GM21825 (cell line): ENCODE results near the gene CHIC2.
A peak's percentile ranks its signal among the peaks of the same experiment; 100 is the strongest.
"Not testable (repeated sequence)": the region's sequence is repeated elsewhere in the genome, so short reads cannot be mapped to it uniquely, and the experiment has no call there.

Source experiments
- ATAC-seq: cut with Tn5 transposase; IDR thresholded peaks from one replicate; pipeline ENCODE4 v1.9.1; 2021; ENCODE audit warnings: mild to moderate bottlenecking, moderate library complexity; ENCODE audit not compliant: unreplicated experiment

Gene CHIC2

DNA sequence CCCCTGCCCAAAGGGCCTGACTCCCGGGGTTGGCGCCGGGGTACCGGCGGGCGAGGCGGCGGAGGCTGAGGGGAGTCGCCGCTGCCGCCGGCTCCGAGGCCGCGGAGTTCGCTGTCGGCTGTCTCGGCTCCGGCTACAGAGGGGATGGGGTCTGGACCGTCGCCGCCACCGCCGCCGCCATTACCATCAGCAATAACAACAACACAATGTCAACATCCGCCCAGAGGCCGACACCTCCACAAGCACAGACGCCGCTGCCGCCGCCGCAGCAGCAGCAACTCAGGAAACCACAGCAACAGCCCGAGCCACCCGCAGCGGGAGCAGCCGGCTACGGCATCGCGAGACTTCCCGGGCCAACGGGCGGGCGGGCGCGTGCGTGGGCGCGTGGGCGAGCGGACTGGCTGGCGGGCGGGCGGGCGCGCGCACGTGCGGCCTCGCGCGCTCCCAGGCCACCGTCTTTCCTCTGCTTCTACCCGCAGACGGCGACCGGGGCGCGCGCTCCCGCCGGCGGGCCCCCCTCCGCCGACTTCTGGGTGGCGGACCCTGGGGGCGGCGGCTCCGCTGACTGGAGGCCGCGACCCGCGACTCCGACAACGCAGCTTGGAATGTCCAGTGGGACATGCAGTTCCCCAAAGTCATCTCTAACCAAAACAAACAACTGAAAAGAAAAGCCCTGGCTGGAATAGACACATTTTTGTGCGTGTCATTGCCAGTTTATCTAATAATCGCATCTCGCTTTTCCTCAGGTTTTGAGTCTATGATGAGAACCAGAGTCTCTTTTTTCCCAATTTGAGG is at the start of gene CHIC2:
Gene CHIC2, minus strand, starts transcription at position 289 of the 795 bp plus-strand sequence. CDS start 305 bp downstream, outside the sequence.
- ATAC-seq: peak; percentile 94

DNA sequence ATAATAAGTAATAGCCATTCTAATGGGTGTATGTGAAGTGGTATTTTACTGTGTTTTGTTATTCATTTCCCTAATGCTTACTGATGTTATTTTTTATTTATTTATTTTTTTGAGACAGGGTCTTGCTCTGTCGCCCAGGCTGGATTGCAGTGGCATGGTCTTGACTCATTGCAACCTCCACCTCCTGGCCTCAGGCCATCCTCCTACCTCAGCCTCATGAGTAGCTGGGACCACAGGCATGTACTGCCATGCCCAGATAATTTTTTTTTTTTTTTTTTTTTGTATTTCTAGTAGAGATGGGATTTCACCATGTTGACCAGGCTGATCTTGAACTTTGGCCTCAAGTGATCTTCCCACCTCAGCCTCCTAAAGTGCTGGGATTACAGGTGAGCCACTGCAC is 48.8 kb upstream of the CHIC2 start:
- ATAC-seq: not testable (repeated sequence)

GRCh38 chr4:54110019-54110416 is 45.6 kb upstream of the CHIC2 start:
- ATAC-seq: no peak

DNA sequence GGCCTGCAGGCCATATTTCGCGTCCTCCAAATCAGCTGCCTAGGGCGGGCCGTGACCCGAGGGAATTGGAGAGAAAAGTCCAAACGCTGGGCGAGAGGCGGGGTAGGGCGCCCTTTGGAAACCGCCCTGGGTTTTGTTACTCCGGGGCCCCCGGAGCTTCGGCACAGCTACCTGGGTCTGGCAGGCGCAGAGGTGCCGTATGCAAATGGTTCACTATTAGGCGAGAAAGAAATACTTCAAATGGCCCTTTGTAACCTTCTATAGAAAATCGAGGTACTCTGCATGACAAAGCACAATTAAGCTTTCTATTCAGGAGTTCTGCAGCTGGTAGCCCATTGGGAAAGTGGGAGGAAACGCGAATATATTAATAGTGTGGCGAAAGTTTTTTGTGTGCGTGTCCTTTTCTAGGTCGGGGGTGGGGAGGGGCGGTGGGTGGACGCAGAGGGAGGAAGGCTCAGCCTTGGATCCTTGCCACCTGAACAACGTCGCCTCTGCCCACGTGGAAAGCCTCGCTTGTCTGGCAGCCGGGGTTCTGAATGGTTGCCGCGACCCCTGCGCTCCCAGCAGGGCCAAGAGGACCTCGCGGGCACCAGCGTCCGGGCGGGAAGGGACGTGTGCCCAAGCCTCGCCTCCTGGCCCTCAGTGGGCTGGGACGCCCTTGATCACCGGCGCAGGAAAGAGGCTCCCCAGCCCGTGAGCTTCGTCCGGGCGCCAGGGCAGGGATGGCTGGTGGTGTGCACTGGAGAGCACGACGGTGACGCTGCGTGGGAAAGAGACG is 45.0 kb upstream of the CHIC2 start:
- no peak for ATAC-seq

GRCh38 chr4:54107951-54108748 is 43.7 kb upstream of the CHIC2 start:
- no peak for ATAC-seq

- no peak for ATAC-seq
Observed at GRCh38 chr4:54104907-54105306, 40.5 kb upstream of the CHIC2 start.

- ATAC-seq: no peak
Observed at GRCh38 chr4:54103190-54103574, 38.8 kb upstream of the CHIC2 start.

DNA sequence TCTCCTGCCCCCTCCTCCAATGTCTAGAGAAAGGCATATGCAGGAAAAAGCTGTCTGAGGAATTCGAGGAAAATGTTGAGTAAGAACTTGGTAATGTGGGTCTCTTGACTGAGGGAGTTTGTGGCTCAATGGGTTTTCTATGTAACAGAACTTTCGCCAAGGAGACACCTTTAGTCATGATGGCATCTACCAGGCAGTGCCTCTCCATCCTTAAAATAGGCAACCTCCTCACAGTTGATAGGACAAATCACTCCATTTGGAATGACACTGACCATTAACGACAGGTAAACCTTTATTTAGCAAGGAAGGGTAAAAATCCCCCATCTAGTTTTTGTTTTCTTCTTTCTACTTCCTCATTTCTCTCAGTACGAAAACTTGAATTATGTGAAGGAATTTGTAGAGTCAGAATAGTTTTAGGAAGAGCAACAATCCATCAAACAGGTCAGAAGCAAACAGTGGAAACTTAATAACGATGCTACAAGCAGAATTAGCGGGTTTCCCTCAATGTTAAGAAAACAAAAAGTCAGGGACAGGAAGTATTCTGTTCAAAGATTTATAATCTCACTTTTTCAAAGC is 38.2 kb upstream of the CHIC2 start:
- no peak for ATAC-seq

DNA sequence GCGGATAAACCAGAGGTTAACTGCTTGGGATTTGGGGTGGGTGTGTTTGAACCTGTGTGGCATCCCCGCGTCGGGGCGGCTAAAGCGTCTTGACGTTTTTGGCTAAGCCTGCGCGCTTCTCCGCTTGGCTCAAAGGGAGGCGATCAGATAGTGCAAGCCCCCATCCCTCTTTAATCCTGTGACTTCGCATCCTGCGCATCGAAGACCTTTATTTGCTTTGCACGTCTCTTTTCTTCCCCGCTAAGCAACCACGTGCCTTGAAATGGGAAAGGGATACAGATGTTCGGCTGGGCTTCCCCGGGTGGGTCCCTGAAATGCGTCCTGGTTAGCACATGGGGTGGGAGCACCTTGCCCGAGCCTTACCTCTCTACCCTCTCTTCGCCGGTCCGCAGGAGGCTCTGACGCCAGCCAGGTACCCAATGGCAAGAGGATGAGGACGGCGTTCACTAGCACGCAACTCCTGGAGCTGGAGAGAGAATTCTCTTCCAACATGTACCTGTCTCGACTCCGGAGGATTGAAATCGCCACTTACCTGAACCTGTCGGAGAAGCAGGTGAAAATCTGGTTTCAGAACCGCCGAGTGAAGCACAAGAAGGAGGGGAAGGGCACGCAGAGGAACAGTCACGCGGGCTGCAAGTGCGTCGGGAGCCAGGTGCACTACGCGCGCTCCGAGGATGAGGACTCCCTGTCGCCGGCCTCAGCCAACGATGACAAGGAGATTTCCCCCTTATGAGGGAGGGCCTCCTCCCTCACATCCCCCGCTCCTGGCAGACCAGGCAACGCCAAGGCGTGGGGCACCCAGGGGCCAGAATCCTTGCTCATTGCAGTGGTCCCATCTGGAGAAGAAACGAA is 37.0 kb upstream of the CHIC2 start:
- no peak for ATAC-seq

DNA sequence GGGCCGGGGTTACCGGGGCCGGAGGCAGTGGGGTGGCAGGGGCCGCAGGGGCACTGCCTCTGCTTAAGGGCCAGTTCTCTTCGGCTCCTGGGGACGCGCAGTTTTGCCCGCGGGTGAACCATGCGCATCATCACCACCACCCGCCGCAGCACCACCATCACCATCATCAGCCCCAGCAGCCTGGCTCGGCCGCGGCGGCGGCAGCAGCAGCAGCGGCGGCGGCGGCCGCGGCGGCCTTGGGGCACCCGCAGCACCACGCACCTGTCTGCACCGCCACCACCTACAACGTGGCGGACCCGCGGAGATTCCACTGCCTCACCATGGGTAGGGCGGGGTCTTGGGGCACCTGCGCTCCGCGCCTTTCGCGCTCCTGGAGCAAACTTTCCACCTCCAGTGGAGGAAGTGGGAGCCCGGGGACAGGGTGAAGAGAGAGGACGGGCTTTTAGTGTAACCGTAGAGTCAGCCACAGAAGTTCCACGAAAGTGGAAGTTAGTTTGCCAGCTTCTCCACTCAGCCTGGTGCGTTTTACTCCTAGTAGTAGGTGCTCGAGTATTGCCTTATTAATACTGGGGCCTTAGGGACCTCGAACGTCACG is 36.3 kb upstream of the CHIC2 start:
- no peak for ATAC-seq

GRCh38 chr4:54099748-54100574 is 35.6 kb upstream of the CHIC2 start, which contains the start of gene GSX2:
Gene GSX2, plus strand, starts transcription at chr4:54100163. Its CDS starts 182 bp downstream, at chr4:54100345.
- ATAC-seq: no peak

- ATAC-seq: no peak
Observed at GRCh38 chr4:54099287-54099747, 34.9 kb upstream of the CHIC2 start.

- ATAC-seq: no peak
Observed at GRCh38 chr4:54098375-54098774, 34.0 kb upstream of the CHIC2 start.

DNA sequence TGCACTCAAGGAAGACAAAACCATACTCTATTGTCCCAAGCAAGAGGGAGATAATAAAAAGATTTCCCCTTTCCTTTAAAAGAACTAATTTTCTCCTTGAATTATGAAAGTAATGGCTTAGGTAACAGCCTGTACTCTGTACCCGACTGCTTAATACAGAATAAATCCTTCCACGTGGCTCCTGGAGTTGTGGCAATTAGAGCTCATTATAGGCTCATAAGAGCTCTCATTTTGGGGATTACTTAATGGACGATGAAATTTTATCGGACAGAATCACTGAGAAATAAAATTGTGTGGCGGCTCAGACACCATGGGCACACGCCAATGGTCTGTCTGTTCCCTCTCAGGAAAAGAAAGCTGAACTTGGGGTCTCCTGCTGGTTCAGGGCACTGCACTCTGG is 32.7 kb upstream of the CHIC2 start:
- ATAC-seq: no peak

- no peak for ATAC-seq
Observed at GRCh38 chr4:54096295-54096962, 32.0 kb upstream of the CHIC2 start.

- ATAC-seq: no peak
Observed at GRCh38 chr4:54095110-54095825, 30.9 kb upstream of the CHIC2 start.

GRCh38 chr4:54094451-54094850 is 30.0 kb upstream of the CHIC2 start:
- no peak for ATAC-seq
